Activated T-helper 1 cell treated with anti-CD3 and anti-CD28 coated beads, Interleukin-12 subunit alpha, Interleukin-12 subunit beta, Interleukin-2, Interleukin-4 antibody, amounts not matched to agents 30 ng/mL and 10 ng/mL and 1 ng/mL, durations not matched to agents 14 hours and 24 hours and 36 hours (primary cell): ENCODE measurements around the gene SNX22. TPM values are rescaled to one million over a fixed set of nuclear protein-coding genes. Genes with fewer than 3 reads are reported as not detected.
"Not testable (repeated sequence)": the region's sequence is repeated elsewhere in the genome, so short reads cannot be mapped to it uniquely, and the experiment has no call there.

Source experiments
- DNase-seq: peaks from one replicate; pipeline ENCODE4 v3.0.0; 2021; ENCODE audit warnings: low spot score
- H3K27ac Mint-ChIP-seq: one replicate; pipeline ENCODE4 v1.8.0; 2021; ENCODE audit warnings: mild to moderate bottlenecking, mixed read lengths
- H3K27me3 Mint-ChIP-seq: one replicate; pipeline ENCODE4 v1.8.0; 2022; ENCODE audit warnings: mild to moderate bottlenecking, moderate library complexity, mixed read lengths; ENCODE audit not compliant: insufficient read depth
- H3K36me3 Mint-ChIP-seq: one replicate; pipeline ENCODE4 v1.8.0; 2021; ENCODE audit warnings: low read depth, mixed read lengths
- H3K4me1 Mint-ChIP-seq: one replicate; pipeline ENCODE4 v1.8.0; 2021; ENCODE audit warnings: low read depth, mixed read lengths
- H3K4me3 Mint-ChIP-seq: one replicate; pipeline ENCODE4 v1.8.0; 2021; ENCODE audit warnings: mild to moderate bottlenecking, moderate library complexity, mixed read lengths
- H3K9me3 Mint-ChIP-seq: one replicate; pipeline ENCODE4 v1.8.0; 2021; ENCODE audit warnings: mixed read lengths
- intact Hi-C: fragments of 100-400 bp; cut with micrococcal nuclease; formaldehyde crosslinking; loops from one replicate; pipeline ENCODE4 v1.15.1; 2024
- total RNA-seq: library from RNA; stranded (reverse); gene quantifications from 2 replicates; pipeline ENCODE4 v1.2.3, GENCODE V29; 2022

The SNX22 gene
- 0.99 and 1.1 TPM in 2 replicates for total RNA-seq

- Mint-ChIP-seq H3K9me3 (no peaks in the 10 kb centered on the region), H3K36me3 (peaks cover 11% of the 10 kb centered on the region), H3K27me3 (peaks cover 5% of the 10 kb centered on the region), H3K4me3 (peak within 1 kb of the TSS; percentile 83), H3K4me1 (peaks cover 15% of the 10 kb centered on the region), H3K27ac (peak within 1 kb of the TSS; percentile 61)
- intact Hi-C loops, result loop anchor here (5.0 to 10.0 kb wide), 3 partner anchors 320 to 687 kb away; partner anchors contain the start of gene HERC1
- DNase-seq, result no peak
Observed at GRCh38 chr15:64151727-64152506, at the start of gene SNX22. Gene SNX22 (plus strand): TSS chr15:64151731. CDS start chr15:64151776, 45 bp downstream.

DNA sequence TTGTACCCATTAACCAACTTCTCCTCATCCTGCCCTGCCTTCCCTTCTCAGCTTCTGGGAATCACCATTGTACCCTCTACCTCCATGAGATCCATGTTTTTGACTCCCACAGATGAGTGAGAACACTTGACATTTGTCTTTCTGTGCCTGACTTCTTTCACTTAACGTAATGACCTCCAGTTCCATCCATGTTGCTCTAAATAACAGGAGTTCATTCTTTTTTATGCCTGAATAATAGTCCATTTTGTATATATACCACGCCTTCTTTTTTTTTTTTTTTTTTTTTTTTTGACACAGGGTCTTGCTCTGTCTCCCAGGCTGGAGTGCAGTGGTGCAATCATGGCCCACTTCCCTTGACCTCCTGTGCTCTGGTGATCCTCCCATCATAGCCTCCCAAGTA, 49.0 kb upstream of the SNX22 start:
- Mint-ChIP-seq H3K4me3 (no peak overlapping the region), H3K27me3 (no peaks in the 10 kb centered on the region), H3K9me3 (no peaks in the 10 kb centered on the region), H3K27ac (no peak overlapping the region), H3K36me3 (peaks cover 5% of the 10 kb centered on the region), H3K4me1 (peaks cover 13% of the 10 kb centered on the region)
- DNase-seq, result no peak
- intact Hi-C loops, result no loop called here

DNA sequence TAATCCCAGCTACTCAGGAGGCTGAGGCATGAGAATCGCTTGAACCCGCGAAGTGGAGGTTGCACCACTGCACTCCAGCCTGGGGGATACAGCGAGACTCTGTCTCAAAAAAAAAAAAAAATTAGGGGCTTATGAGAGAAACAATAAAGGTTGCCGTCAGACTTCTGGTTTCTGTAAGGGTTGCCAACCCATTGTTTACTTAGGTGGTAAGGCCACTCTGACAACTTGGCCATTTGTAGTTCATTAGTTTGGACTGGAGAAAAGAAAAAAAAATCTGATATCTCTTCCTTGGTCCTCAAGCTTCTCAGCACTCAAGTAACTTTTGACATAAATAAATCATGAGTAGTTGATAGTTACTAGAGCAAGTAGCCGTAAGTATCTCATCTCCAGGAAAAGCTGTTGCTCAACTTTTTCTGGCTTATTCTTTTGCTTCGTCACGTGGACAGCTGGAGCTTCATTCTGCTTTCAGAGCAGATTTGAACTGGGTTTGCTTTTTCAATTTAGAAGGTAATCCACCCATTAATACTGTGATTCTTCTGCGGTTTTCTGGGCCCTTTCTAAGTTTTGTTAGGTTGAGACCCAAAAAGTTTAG, 46.3 kb upstream of the SNX22 start:
- no peak for DNase-seq
- intact Hi-C loops, result no loop called here
- H3K27ac Mint-ChIP-seq, result no peak overlapping the region
- peaks cover 11% of the 10 kb centered on the region for H3K4me1 Mint-ChIP-seq
- no peaks in the 10 kb centered on the region for H3K27me3 Mint-ChIP-seq
- no peaks in the 10 kb centered on the region for H3K9me3 Mint-ChIP-seq
- no peak overlapping the region for H3K4me3 Mint-ChIP-seq
- peaks cover 6% of the 10 kb centered on the region for H3K36me3 Mint-ChIP-seq

GRCh38 chr15:64107337-64107736, 44.2 kb upstream of the SNX22 start:
- peaks cover 6% of the 10 kb centered on the region for H3K36me3 Mint-ChIP-seq
- H3K27ac Mint-ChIP-seq, result no peak overlapping the region
- H3K27me3 Mint-ChIP-seq, result no peaks in the 10 kb centered on the region
- H3K9me3 Mint-ChIP-seq, result no peaks in the 10 kb centered on the region
- H3K4me3 Mint-ChIP-seq, result no peak overlapping the region
- intact Hi-C loops, result no loop called here
- DNase-seq, result no peak
- peaks cover 22% of the 10 kb centered on the region for H3K4me1 Mint-ChIP-seq

GRCh38 chr15:64110108-64110701, 41.3 kb upstream of the SNX22 start:
- H3K27ac Mint-ChIP-seq, result peak overlapping the region; percentile 28
- H3K4me3 Mint-ChIP-seq, intact Hi-C loops, H3K27me3 Mint-ChIP-seq, H3K9me3 Mint-ChIP-seq, DNase-seq: not testable (repeated sequence)
- H3K4me1 Mint-ChIP-seq, result peaks cover 22% of the 10 kb centered on the region
- H3K36me3 Mint-ChIP-seq, result peaks cover 23% of the 10 kb centered on the region

GRCh38 chr15:64110950-64111678, 40.4 kb upstream of the SNX22 start:
- intact Hi-C loops, result no loop called here
- Mint-ChIP-seq H3K27me3 (no peaks in the 10 kb centered on the region), H3K36me3 (peaks cover 23% of the 10 kb centered on the region), H3K4me3 (no peak overlapping the region), H3K4me1 (peaks cover 22% of the 10 kb centered on the region), H3K9me3 (no peaks in the 10 kb centered on the region), H3K27ac (peak overlapping the region; percentile 28)
- DNase-seq, result no peak

- intact Hi-C loops, result no loop called here
- no peak for DNase-seq
- H3K4me3 Mint-ChIP-seq, result no peak overlapping the region
- no peaks in the 10 kb centered on the region for H3K9me3 Mint-ChIP-seq
- H3K27ac Mint-ChIP-seq, result no peak overlapping the region
- H3K36me3 Mint-ChIP-seq, result peaks cover 23% of the 10 kb centered on the region
- peaks cover 22% of the 10 kb centered on the region for H3K4me1 Mint-ChIP-seq
- no peaks in the 10 kb centered on the region for H3K27me3 Mint-ChIP-seq
Observed at GRCh38 chr15:64111679-64112050, 39.9 kb upstream of the SNX22 start.

- Mint-ChIP-seq H3K4me3 (no peak overlapping the region), H3K36me3 (peaks cover 24% of the 10 kb centered on the region)
- intact Hi-C loops, result no loop called here
Observed at GRCh38 chr15:64112073-64112772, 39.3 kb upstream of the SNX22 start.

GRCh38 chr15:64112904-64113303, 38.6 kb upstream of the SNX22 start:
- H3K27ac Mint-ChIP-seq, result no peak overlapping the region
- peaks cover 27% of the 10 kb centered on the region for H3K4me1 Mint-ChIP-seq
- no peak for DNase-seq
- peaks cover 2% of the 10 kb centered on the region for H3K27me3 Mint-ChIP-seq
- H3K9me3 Mint-ChIP-seq, result no peaks in the 10 kb centered on the region
- H3K36me3 Mint-ChIP-seq, result peaks cover 27% of the 10 kb centered on the region
- intact Hi-C loops, result no loop called here
- H3K4me3 Mint-ChIP-seq, result no peak overlapping the region

More at GRCh38 chr15:64112073-64112772, 39.3 kb upstream of the SNX22 start:
- Mint-ChIP-seq H3K9me3 (no peaks in the 10 kb centered on the region), H3K4me1 (peaks cover 27% of the 10 kb centered on the region), H3K27ac (no peak overlapping the region), H3K27me3 (peaks cover 2% of the 10 kb centered on the region)
- DNase-seq, result no peak

DNA sequence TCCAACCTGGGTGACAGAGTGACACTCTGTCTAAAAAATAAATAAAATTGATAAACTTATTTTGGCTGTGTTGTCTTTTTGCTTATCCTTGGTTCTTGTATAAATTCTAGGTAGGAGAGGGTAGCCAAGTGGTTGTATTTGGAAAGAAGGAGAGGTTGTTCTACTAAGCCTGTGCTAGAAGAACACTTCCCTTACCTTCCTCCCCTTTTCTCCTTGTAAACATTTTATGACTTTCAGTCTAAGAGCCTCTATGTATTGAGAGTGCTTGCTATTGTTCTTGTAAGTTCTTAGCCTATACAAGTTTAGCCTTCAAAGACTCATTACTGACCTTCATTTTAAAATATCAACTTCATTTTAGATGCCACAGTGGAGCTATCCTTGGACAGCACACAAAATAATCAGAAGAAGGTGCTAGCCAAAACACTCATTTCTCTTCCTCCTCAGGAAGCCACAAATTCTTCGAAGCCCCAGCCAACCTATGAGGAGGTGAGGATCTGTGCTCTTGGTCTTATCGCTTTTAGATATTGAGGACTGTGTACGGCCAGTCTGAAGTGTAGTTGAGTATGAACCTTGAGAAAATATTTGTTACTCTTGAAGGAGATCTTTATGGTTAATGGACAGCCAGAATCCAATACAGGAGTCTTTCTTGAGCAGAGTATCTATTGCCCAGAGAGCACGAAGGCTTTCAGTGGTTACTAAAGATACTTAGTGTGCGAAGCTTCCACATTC, 33.6 kb upstream of the SNX22 start:
- H3K36me3 Mint-ChIP-seq, result peaks cover 38% of the 10 kb centered on the region
- H3K27ac Mint-ChIP-seq, result no peak overlapping the region

DNA sequence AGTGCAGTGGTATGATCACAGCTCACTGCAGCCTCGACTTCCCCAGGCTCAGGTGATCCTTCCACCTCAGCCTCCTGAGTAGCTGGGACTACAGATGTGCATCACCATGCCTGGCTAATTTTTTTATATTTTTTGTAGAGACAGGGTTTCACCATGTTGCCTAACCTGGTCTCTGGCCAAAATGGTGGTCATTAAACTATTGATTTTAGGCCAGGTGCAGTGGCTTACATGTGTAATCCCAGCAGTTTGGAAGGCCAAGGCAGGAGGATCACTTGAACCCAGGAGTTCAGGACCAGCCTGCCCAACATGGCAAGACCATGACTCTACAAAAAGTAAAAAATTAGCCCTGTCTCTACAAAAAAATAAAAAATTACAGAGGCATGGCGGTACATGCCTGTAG, 31.2 kb upstream of the SNX22 start:
- intact Hi-C loops, H3K27ac Mint-ChIP-seq, H3K27me3 Mint-ChIP-seq, H3K9me3 Mint-ChIP-seq, DNase-seq, H3K4me3 Mint-ChIP-seq, H3K4me1 Mint-ChIP-seq: not testable (repeated sequence)
- peaks cover 38% of the 10 kb centered on the region for H3K36me3 Mint-ChIP-seq

More for the DNA sequence above, 33.6 kb upstream of the SNX22 start:
- peaks cover 2% of the 10 kb centered on the region for H3K27me3 Mint-ChIP-seq
- intact Hi-C loops, result no loop called here
- no peak for DNase-seq
- H3K4me1 Mint-ChIP-seq, result peaks cover 5% of the 10 kb centered on the region
- no peaks in the 10 kb centered on the region for H3K9me3 Mint-ChIP-seq
- H3K4me3 Mint-ChIP-seq, result no peak overlapping the region

GRCh38 chr15:64121614-64122013, 29.9 kb upstream of the SNX22 start:
- H3K27me3 Mint-ChIP-seq, result peaks cover 2% of the 10 kb centered on the region
- DNase-seq, result no peak
- intact Hi-C loops, result no loop called here
- peaks cover 5% of the 10 kb centered on the region for H3K4me1 Mint-ChIP-seq
- peaks cover 46% of the 10 kb centered on the region for H3K36me3 Mint-ChIP-seq
- no peak overlapping the region for H3K4me3 Mint-ChIP-seq
- no peaks in the 10 kb centered on the region for H3K9me3 Mint-ChIP-seq
- H3K27ac Mint-ChIP-seq, result no peak overlapping the region
